DMS53 treated with DMSO at 0.1 percent for 48 hours (cell line): ENCODE measurements around the gene HBP1.
"Not testable (repeated sequence)": the region's sequence is repeated elsewhere in the genome, so short reads cannot be mapped to it uniquely, and the experiment has no call there.

Experiments
- DNase-seq: peaks from one replicate; lab custom pipeline; 2025; ENCODE audit not compliant: unreplicated experiment; lab: John Stamatoyannopoulos, UW

HBP1 gene

GRCh38 chr7:107220806-107221205 is 52.0 kb downstream of the HBP1 start:
- DNase-seq = not testable (repeated sequence)

- no peak for DNase-seq
Observed at GRCh38 chr7:107224374-107225223, 55.8 kb downstream of the HBP1 start.

GRCh38 chr7:107228291-107228690 is 59.5 kb downstream of the HBP1 start:
- DNase-seq = no peak

- DNase-seq = no peak
Observed at GRCh38 chr7:107230334-107230733, 61.5 kb downstream of the HBP1 start.

- no peak for DNase-seq
Observed at GRCh38 chr7:107232568-107233090, 63.8 kb downstream of the HBP1 start.

GRCh38 chr7:107233174-107233573 is 64.4 kb downstream of the HBP1 start:
- DNase-seq = no peak

GRCh38 chr7:107233981-107234380 is 65.2 kb downstream of the HBP1 start:
- no peak for DNase-seq

- no peak for DNase-seq
Observed at GRCh38 chr7:107234436-107234835, 65.6 kb downstream of the HBP1 start.

GRCh38 chr7:107236862-107237261 is 68.1 kb downstream of the HBP1 start:
- no peak for DNase-seq

GRCh38 chr7:107237451-107237850 is 68.6 kb downstream of the HBP1 start:
- no peak for DNase-seq

GRCh38 chr7:107242267-107242666 is 73.5 kb downstream of the HBP1 start:
- no peak for DNase-seq

- no peak for DNase-seq
Observed at GRCh38 chr7:107244613-107245012, 75.8 kb downstream of the HBP1 start.

- not testable (repeated sequence) for DNase-seq
Observed at GRCh38 chr7:107246836-107247235, 78.0 kb downstream of the HBP1 start.

- no peak for DNase-seq
Observed at GRCh38 chr7:107248551-107249316, 79.9 kb downstream of the HBP1 start.

- no peak for DNase-seq
Observed at GRCh38 chr7:107251963-107252362, 83.2 kb downstream of the HBP1 start.
